Amniotic epithelial cell (primary cell): ENCODE results near the gene TGFBRAP1.

ENCODE experiments used
- DNase-seq: peaks from one replicate; pipeline ENCODE4 v3.0.0-alpha.2; 2010; ENCODE audit warnings: low read depth

Gene TGFBRAP1

GRCh38 chr2:105329561-105330495 is at the start of gene TGFBRAP1:
Gene TGFBRAP1 (minus strand): TSS chr2:105329735. CDS start chr2:105308301, 21,434 bp downstream.
- peak; percentile 35 for DNase-seq

- no peak for DNase-seq
Measured at GRCh38 chr2:105378921-105379383, 49.4 kb upstream of the TGFBRAP1 start.

GRCh38 chr2:105378276-105378840 is 48.8 kb upstream of the TGFBRAP1 start:
- no peak for DNase-seq

GRCh38 chr2:105377871-105378270 is 48.3 kb upstream of the TGFBRAP1 start:
- DNase-seq = no peak

GRCh38 chr2:105376789-105377240 is 47.3 kb upstream of the TGFBRAP1 start:
- peak; percentile 84 for DNase-seq

- DNase-seq = no peak
Measured at GRCh38 chr2:105376010-105376409, 46.5 kb upstream of the TGFBRAP1 start.

GRCh38 chr2:105375001-105375561 is 45.5 kb upstream of the TGFBRAP1 start:
- peak; percentile 91 for DNase-seq

- no peak for DNase-seq
Measured at GRCh38 chr2:105373895-105374401, 44.4 kb upstream of the TGFBRAP1 start.

GRCh38 chr2:105373344-105373781 is 43.8 kb upstream of the TGFBRAP1 start:
- DNase-seq = no peak

- no peak for DNase-seq
Measured at GRCh38 chr2:105371810-105372209, 42.3 kb upstream of the TGFBRAP1 start.

- DNase-seq = no peak
Measured at GRCh38 chr2:105371156-105371555, 41.6 kb upstream of the TGFBRAP1 start.

GRCh38 chr2:105369777-105370690 is 40.5 kb upstream of the TGFBRAP1 start:
- DNase-seq = peak; percentile 85

GRCh38 chr2:105368759-105369408 is 39.3 kb upstream of the TGFBRAP1 start:
- no peak for DNase-seq

GRCh38 chr2:105365206-105365605 is 35.7 kb upstream of the TGFBRAP1 start:
- DNase-seq = no peak

GRCh38 chr2:105364436-105365139 is 35.1 kb upstream of the TGFBRAP1 start:
- no peak for DNase-seq

- no peak for DNase-seq
Measured at GRCh38 chr2:105362862-105363591, 33.5 kb upstream of the TGFBRAP1 start.

GRCh38 chr2:105361102-105361889 is 31.8 kb upstream of the TGFBRAP1 start:
- no peak for DNase-seq

- no peak for DNase-seq
Measured at GRCh38 chr2:105358593-105358992, 29.1 kb upstream of the TGFBRAP1 start.

GRCh38 chr2:105357122-105357521 is 27.6 kb upstream of the TGFBRAP1 start:
- no peak for DNase-seq
